ENCODE data around the gene ZMYM2.

ZMYM2 gene

DNA sequence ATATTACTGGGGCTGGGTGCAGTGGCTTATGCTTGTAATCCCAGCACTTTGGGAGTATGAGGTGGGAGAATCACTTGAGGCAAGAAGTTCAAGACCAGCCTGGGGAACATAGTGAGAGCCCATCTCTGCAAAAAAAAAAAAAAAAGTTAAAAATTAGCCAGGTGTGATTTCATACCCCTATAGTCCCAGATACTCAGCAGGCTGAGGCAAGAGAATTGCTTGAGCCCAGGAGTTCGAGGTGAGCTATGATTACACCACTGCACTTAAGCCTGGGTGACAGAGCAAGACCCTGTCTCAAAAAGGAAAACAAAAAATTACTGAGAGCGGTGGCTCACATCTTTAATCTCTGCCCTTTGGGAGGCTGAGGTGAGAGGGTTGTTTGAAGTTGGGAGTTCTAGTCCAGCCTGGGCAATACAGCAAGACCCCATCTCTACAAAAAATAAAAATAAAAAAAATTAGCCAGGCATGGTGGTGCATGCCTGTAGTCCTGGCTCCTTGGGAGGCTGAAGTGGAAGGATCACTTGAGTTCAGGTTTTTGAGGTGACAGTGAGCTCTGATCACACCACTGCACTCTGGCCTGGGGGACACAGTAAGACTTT is 87.5 kb downstream of the ZMYM2 start:
- DNase-seq (ENCODE audit: low spot score) = no peak

DNA sequence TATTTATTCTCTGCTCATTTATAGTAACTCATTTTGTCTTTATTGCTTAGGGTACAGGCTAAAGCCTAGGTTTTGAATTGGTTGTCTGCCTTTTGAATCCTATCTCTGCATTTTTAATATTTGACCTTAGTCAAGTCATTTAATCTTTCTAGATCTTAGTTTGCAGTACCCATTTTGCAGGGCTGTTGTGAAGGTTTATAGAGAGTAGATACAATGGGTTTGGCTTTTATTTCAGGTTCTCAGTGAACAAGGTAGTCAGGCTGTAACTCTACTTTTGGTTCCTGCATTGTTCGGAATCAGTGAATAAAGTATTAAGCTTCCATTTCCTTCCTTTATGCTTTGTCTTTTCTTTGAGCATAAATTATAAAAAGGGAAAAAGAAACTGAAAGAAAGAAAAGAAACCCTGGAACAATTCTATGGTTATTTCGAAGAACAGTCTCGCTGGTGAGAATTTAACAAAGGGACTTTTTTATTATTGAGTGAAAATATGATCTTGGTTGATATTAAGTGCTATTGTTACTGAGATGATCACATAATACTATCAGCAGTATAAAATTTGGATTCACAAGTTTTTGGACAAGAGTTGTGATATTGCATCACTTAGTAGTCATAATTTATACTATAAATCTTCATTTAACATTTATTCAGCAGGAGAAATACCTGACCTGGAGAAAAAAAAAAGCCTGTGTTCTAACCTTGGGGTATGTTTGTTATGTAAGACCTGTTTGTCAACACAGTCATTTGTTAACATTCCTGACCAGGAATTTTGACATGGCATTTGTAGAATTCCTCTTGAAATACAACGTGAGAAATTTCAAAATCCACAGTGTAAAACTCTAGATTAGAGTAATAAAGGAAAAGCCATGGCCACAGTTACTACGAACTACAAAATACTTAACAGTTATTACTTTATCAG is 91.3 kb downstream of the ZMYM2 start:
- no peak for DNase-seq (ENCODE audit: low spot score)

DNA sequence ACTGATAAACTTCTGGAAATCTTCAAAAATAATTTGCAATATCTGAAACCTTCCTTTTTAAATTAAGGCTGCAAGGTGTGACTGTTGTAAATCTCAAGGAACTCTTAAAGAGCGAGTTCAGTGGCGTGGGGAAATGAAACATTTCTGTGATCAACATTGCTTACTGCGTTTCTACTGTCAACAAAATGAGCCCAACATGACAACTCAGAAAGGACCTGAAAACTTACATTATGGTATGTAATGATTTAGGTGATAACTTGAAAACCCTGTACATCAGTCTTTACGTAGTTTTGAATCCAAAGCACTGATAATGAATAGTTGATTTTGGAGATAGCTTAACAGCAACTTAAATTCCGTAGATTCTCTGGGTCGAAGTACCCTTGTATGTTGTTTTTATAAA is 92.8 kb downstream of the ZMYM2 start:
- DNase-seq (ENCODE audit: low spot score) = no peak

DNA sequence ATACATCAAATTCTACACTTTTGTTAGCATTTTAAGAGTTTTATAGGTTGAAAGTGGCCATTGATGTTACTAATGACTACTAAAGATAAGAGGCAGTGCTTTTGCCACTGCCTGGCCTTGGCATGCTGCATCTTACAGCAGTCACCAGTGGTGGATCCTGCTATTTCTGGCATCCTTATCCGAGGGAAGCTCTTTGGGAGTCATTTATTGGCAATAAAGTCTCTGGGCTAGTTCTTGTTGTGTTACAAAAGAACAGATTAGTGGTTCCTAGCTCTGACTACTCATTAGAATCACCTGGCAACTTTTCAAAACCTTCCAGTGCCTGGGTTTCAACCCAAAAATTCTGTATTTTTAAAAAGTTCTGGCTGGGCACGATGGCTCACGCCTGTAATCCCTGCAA is 94.5 kb downstream of the ZMYM2 start:
- no peak for DNase-seq (ENCODE audit: low spot score)

DNA sequence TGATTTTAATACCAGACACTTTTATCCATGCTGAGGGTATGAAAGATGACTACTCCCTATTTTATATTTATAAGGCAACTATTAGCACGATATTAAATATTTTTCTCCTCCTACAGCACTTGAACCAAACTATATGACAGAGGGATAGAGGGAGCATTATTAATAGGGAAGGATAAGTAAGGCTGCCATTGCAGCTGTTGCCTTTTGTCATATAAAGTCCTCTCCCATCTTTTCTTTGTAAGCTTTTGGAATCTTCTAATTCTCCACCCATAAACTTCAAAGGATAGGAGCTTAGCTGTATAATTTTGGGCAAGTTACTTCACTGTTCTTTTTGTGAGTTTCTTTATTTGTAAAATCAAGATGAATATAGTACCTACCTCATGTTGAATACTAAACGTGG is 95.4 kb downstream of the ZMYM2 start:
- DNase-seq (ENCODE audit: low spot score) = no peak

DNA sequence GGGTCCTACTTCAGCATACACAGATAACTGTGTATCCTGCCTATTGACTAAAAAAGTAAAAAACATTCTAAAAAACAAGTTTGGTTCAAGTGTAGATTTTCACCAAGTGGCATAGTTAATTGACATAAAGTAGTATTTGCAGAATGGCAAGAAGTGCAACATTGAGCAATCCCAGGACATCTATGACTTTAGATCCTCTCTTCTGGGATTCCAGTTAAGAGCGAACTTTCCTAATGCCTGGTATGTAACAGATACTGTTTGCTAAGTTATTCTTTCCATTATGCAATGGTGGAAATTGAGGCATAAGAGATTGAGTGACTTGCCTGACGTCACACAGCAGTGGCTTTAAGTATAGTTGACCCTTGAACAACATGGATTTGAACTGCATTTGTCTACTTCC is 96.1 kb downstream of the ZMYM2 start:
- DNase-seq (ENCODE audit: low spot score) = no peak

DNA sequence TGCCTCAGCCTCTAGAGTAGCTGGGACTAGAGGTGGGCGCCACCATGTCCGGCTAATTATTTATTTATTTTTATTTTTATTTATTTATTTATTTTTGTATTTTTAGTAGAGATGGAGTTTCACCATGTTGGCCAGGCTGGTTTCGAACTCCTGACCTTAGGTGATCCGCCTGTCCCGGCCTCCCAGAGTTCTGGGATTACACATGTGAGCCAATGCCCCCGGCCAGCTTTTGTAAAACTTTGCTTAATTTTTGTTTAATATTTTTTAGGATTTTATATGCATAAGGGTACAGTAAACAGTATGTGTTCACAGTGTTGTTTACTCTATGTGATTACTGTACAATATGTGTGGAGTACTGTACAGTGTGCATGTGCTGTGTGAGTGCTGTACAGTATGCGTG is 98.7 kb downstream of the ZMYM2 start:
- DNase-seq (ENCODE audit: low spot score) = no peak

DNA sequence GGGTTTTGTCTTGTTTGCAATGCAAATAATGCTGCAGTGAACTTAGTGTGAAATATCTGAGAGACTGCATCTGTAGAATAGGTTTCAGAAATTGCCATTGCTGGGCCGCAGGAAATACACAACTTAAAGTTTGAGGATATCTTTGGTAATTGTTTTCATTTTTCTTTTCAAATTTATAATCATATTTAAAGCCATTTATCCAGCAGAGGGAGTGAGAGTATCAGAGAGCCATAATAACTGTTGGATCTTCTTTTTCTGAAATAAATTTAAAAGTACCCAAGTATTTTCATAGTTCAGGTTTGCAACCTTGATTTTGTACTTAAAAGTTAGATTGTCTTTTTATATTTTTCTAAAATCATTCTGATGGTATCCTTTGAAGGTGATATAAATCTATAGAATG is 99.4 kb downstream of the ZMYM2 start:
- no peak for DNase-seq (ENCODE audit: low spot score)

DNA sequence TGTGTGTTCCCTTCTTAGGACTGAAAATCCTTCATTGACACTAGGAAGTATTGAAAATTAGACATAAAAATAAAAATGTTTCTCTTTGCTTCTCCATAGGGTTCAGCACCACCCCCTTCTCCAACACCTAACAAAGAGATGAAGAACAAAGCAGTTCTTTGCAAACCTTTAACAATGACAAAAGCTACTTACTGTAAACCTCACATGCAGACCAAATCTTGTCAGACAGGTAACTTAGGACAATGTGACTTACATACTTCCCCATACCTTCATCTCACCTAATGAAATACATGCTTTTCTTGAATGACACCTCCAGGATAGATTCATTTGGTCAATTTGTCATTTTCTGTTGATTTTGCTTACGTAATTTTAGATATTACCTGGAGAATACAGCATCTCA is 99.9 kb downstream of the ZMYM2 start:
- no peak for DNase-seq (ENCODE audit: low spot score)

DNA sequence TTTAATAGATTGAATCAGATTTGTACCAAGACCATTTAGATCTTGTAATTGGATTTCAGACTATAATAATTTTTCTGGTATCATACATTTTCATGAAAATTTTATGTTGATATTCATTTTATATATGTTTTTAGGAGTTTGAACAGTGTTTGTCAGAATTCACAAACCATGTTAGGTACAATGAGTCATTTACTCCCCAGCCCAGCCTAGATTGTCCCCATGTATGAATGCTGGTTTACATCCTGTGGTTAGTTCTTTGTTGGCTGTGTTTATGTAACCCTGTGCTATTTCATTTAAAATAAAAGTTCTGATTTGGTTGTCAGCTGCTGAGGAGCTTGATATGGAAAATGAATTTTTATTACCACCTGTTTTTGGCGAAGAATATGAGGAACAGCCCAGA is 105.6 kb downstream of the ZMYM2 start:
- no peak for DNase-seq (ENCODE audit: low spot score)

DNA sequence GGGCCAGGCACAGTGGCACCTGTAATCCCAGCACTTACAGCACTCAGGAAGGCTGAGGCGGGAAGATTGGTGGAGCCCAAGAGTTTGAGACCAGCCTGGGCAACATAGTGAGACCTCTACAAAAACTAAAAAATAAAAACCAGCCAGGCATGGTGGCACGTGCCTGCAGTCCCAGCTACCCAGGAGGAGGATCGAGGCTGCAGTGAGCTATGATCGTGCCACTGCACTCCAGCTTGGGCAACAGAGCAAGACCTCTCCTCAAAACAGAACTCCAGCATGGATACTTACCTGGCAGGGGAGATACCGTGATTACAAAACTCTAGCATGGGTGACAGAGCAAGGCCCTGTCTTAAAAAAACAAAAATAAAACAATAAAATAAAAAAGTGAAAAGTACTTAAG is 107.0 kb downstream of the ZMYM2 start:
- DNase-seq (ENCODE audit: low spot score) = no peak

DNA sequence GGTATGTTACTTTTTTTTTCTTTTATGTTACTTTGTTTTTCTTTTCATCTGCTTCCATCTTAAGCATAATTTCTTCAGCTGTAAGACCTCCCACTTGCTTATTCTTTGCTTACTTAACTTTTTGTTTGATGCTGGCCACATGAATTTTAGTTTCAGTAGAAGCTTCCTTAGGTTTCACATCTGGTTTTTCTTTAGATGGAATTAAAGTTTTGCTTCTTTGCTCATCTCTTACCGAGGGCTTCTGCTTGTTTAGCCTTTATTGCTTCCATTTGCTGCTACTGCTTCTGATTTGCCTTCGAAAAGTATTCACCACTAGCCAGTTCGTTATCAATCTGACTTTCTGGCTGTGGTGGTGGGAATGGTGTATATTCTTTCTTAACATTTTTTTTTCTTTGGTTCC is 111.4 kb downstream of the ZMYM2 start:
- no peak for DNase-seq (ENCODE audit: low spot score)

DNA sequence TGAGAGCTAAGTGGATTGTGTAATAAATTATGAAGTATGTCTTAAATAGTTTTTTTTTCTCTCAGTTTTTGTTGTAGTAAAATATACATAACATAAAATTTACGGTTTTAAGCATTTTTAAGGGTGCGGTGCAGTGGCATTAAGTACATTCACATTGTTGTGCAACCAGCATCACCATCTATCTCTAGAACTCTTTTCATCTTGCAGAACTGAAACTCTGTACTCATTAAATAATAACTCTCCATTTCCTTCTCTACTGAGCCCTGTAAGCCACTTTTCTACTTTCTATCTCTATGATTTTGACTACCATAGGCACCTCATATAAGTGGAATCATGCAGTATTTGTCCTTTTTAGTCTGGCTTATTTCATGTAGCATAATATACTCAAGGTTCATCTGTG is 115.2 kb downstream of the ZMYM2 start:
- no peak for DNase-seq (ENCODE audit: low spot score)

DNA sequence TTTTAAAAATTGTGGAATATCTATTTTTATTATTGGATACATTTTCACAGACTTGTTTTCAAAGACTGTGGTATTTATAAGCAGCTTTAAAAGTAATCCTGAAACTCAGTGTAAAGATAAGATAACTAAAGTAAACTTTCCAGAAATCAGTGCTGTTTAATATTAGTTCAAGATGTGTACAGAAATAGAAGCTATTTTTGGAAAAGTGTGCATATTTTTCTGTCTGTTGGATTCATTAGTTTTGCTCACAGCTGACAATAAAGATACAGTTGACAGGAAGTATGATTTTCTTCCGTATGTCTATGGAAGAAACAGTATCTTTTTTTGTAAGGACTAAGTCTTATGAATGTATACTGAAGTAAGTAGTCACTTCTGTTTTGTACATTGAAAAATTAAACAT is 116.4 kb downstream of the ZMYM2 start:
- DNase-seq (ENCODE audit: low spot score) = no peak

DNA sequence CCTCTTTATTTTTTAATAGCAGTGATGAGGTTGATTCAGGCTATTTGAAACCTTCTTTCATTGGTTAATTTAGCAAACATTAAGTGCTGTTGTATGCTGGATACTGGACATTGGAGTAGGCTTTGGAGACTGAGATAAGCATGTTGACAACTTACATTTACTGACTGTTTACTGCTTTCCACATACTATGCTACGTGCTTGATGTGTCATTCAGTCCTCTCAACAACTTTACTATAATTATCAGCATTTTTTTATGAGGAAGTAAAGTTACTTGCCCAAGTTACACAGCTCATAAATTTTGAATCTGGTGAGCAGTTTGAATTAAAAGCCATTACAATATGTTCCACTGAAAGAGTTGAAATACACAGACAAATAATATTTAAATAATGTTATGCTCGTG is 118.6 kb downstream of the ZMYM2 start:
- DNase-seq (ENCODE audit: low spot score) = no peak

DNA sequence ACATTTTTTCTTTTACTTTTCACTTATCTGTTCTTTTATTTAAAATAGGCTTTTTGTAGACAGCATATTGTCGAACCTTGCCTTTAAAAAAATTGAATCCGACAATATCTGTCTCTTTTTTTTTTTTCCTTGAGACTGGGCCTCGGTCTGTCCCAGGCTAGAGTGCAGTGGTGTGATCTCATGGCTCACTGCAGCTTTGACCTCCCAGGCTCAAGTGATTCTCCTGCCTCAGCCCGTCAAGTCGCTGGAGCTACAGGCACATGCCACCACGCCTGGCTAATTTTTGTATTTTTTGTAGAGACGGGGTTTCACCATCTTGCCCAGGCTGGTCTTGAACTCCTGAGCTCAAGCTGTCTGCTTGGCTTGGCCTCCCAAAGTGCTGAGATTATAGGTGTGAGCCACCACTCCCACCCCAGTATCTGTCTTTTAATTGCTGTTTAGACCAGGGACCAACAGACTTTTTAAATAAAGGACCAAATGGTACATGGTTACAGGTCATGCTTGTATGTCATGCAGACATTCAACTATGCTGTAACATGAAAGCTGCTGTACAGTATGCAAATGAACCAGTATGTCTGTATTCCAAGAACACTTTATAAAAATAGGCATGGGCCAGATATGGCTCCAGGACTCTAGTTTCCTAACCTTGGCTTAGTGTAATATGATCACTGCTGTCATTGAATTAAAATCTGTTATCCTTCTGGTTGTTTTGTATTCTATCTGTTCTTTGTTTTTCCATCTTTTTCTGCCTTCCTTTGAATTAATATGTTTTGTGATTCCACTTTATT is 122.0 kb downstream of the ZMYM2 start:
- DNase-seq (ENCODE audit: low spot score) = no peak

DNA sequence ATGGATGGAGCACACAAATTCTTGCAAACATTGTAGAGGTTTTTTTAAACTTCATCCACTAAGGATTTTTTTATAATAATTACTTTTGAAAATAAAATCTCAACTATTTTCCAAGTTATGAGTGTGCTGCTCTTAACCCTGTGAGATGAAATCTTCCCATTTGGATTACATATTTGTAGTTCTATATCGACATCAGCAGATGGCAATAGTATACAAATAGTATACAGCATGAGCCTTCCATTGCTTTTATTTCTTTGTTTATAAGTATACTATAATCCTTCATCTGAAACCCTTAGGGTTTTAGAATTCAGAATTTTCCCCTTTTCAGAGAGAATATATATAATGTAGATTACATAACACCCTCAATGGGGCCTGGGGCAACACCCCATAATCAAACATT is 131.8 kb downstream of the ZMYM2 start:
- no peak for DNase-seq (ENCODE audit: low spot score)

DNA sequence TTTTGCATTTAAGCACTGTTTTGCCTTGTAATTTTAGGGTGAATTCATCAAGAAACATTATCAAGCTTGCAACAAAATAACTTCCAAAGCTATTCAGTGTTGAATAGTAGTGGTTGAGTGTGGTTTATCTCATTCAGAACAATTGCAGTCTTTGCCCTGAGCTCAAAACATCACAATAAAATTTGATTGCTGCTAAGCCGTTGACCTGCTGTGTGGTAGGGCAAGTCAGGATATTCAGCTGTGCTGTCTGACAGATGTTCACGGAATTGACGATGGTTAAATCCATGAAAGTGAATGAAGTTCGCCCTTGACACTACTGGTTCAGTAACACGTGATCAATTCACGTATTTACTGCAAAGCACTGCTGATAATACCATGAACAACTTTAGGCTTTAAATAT is 135.4 kb downstream of the ZMYM2 start:
- no peak for DNase-seq (ENCODE audit: low spot score)

DNA sequence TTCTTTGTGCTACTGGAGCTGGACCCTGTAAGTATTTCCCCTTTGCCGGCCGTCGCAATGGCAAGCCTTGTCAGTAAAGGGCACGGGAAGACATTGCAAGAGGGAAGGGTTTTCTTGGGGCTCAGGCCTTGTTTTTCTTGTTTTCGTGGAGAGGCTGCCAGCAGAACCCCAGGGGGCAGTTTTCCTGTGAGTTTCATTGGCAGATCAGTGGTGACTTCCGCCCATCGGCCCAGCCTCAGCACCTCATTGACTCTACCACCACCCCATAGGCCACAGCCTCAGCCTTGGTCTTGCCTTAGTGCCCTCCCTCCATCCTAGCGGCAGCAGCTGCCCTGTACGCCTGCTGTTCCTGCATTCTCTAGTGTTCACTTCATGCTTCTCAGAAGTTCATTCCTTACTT is 140.8 kb downstream of the ZMYM2 start:
- DNase-seq (ENCODE audit: low spot score) = no peak

DNA sequence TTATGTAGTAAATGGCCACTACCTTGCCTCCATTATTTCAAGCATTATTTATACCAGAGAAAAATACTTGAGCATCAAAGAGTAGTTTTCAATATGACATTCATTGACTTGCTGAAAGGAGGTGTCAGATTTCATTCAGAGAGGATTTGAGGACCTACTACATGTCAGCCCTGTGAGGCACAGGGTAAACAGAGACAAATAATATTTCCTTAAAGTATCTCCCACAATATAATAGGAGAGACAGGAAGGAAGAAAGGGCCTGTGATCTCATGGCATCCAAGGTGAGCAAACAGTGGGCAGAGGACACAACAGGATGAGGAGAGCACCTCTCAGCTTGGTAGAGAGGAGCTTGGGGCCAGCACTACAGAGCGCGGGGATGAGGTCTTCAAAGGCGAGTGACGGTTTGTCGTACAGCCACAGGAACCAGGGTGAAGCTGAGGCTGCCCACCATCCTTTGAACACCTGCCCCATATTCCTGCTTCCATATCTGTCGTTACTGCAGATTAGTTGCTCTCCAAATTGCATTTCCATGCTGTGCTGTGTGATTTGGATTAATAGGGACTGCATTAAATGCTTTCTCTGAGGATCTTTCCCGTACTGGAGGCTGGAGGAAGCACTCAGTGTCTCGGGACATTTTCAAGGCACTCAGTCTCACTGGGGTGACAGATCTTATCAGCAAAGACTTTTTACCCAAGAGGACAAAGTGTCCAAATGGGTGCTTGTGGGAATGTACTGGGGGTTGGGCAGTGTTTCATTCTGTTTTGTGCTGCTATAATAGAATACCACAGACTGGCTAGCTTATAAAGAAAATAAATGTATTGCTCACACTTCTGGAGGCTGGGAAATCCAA is 143.2 kb downstream of the ZMYM2 start:
- DNase-seq (ENCODE audit: low spot score) = no peak

DNA sequence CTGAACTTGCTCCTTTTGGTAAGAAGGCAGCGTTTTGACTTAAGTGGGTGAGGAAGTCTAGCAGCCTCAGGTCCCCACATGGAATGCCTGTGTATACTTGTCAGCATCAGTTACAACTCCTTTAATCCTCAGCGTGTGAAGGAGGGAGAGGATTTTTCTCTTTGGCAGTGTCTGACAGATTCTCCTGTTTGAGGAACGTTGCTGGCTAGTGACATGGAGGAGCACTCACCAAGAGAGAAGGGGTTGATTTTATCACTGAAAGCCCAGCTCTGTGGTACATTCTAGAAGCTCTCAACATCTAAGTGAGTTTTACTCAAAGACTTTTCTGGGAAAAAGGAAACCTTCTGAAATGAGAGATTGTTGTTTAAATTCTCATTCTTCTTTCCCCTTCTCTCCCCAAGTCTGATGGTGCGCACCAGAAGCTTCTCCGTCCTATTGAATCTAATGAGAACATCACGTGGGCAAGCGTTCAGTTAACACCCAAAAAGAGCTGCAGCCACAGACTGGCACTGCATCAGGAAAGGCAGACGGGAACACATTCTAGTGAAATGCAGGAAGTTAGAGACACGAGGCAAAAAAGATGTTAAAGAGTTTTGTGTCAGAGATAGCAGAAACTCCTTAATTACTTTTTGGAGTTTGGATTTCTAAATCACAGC is 144.1 kb downstream of the ZMYM2 start:
- DNase-seq (ENCODE audit: low spot score) = no peak
